GDM1 (cell line): ENCODE data around the gene PLEKHA5.
"Not testable (repeated sequence)": the region's sequence is repeated elsewhere in the genome, so short reads cannot be mapped to it uniquely, and the experiment has no call there.

Source experiments
- DNase-seq: peaks from one replicate; lab custom pipeline; 2025; lab: John Stamatoyannopoulos, UW

PLEKHA5 gene

GRCh38 chr12:19203539-19204506 is 74.3 kb downstream of the PLEKHA5 start:
- DNase-seq: no peak

DNA sequence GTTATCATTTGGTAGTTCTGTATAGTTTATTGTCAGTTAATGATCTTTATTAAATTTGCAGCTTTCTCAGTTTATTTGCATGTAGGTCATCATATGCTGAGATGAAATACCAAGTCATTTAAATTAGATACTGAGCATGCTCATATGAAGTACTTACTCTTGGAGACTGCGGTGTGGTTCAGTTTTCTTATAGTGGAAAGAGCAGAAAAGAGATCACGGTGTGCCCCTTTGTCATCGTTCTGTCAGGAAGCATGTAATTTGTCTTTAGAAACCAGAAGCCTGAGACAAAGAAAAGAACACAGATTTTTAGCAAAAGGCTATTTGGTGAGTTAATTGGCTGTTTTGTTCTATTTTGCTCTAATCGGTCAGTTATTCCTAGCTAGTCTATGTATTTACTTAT is 75.6 kb downstream of the PLEKHA5 start:
- no peak for DNase-seq

DNA sequence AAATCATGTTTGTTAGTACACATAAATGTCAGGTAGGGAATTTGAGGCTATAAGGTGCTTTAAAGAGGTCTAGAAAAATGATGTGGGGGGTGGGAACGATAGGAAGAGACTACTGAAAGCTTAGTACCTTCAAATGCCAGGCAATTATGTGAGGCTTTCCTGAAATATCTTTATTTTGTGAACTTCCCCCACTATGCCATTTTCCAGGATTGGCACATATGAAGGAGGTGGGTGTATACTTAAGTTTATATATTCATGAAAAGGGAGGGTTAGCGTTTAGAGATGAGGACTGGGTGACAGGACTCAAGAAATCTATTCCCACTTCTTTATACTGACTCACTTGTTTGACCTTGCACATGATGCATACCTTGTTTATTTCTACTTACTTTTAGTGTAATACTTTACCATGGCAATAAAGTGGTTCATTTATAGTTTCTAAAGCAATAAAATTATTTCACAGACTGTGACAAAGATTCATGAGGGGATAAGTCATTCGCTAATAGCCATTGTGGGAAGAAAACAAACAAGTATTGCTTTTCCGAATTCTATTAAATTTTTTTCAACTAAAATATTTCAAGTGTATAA is 77.1 kb downstream of the PLEKHA5 start:
- DNase-seq: no peak

GRCh38 chr12:19208456-19208855 is 78.9 kb downstream of the PLEKHA5 start:
- DNase-seq: no peak

DNA sequence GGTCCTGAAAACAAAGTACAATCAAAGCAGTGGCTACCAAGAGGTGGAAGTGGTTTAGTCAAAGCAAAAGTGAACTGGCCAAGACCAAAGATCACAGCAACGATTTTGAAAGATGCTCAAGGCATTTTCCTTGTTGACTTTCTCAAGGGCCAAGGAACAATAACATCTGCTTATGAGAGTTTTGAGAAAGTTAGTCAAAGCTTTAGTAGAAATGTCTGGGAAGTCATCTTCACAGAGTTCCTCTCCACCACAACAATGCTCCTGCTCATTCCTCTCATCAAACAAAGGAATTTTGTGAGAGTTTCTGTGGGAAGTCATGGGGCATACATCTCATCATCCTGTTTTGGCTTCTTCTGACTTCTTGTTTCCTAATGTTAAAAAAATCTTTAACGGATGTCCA is 80.1 kb downstream of the PLEKHA5 start:
- DNase-seq: no peak

DNA sequence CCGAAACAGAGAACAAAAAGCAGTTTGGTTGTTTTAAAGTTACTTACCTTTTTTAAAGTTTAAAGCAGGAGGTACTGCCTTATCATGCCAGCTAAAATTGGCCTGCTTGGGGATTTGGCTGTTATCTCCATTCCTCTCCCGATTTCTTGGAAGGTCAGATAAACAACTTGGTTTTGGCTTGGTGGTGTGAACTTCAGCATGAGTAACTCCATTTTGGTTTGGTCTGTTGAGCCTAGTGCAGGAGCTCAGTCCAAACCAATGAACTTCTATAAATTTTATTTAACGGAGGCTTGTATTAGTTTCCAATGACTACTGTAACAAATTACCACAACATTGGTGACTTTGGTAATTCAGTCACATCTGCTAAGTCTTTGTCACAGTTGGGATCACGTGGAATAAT is 82.3 kb downstream of the PLEKHA5 start:
- no peak for DNase-seq

- no peak for DNase-seq
These were observed 82.7 kb downstream of the PLEKHA5 start for GRCh38 chr12:19212245-19212644.

DNA sequence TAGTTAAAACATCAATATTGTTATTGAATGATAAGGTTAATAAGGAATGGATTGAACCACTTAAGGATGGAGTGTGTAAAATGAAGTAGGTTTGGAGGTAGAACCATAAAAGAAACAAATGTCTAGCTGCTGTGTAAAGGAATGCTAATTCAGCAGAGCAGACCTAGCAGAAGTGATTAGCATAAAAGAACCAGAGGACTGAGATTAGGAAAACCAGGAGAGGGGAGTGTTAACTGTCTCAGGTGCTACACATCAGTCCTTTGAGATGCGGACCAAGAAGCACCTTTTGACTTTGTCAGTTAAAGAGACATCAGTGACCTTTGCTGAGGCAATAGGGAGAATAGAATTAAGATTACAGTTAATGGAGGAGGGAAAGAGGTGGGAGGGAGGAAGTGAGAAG is 84.5 kb downstream of the PLEKHA5 start:
- no peak for DNase-seq

GRCh38 chr12:19215115-19215514 is 85.6 kb downstream of the PLEKHA5 start:
- DNase-seq: no peak

DNA sequence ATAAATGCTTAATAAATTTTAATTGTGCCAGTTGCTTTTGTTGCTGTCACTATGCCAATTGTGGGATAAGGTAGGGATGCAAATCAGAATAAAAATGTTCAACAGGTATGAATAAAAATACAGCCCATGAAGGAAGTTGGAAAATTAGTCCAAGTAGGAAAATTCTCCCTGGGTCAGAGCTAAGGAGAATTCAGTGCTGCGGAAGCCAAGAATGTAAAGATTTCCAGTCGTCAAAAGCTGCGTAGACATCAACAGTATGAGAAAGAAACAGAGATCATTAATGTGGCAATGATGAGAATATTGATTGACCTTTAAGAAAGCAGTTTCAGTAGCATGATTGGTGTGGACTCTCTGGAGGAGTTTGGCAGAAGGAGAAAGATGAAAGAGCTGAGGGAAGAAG is 87.9 kb downstream of the PLEKHA5 start:
- no peak for DNase-seq

DNA sequence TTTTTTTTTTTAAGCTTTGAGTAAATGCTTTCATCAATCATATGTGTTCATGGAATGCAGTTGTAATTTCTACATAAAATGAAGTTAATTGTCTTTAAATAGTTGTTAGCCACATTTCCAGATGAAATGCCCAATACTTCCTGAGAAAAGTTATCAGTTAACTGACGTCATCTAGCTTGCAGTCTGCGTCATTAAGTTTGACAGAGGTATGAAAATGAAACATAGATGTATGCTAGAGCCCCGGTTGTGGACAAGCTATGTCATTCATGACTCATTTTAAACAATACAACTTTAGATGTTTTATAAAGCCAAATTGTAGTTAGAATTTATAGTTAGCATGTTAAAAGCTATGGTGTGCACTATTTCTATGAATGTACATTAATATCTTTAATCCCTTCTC is 90.7 kb downstream of the PLEKHA5 start:
- DNase-seq: no peak

DNA sequence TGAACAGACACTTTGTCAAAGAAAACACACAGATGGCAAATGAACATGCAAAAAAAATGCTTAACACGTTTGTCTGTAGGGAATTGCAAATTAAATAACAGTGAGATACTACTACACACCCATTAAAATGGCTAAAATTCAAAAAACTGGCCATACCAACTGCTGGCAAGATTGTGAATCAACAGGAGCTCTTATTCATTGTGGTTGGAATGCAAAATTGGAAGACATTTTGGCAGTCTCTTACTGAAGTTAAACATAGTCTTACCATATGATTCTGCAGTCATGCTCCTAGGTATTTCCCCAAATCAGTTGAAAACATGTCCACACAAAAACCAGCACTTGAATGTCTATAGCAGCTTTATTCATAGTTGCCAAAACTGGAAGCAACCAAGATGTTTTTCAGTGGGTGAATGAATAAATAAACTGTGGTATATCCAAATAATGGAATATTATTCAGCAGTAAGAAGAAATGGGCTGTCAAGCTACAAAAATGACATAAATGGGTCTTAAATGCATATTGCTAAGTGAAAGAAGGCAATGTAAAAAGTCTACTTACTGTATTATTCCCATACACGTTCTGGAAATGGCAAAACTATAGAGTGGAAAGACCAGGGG is 91.4 kb downstream of the PLEKHA5 start:
- no peak for DNase-seq

DNA sequence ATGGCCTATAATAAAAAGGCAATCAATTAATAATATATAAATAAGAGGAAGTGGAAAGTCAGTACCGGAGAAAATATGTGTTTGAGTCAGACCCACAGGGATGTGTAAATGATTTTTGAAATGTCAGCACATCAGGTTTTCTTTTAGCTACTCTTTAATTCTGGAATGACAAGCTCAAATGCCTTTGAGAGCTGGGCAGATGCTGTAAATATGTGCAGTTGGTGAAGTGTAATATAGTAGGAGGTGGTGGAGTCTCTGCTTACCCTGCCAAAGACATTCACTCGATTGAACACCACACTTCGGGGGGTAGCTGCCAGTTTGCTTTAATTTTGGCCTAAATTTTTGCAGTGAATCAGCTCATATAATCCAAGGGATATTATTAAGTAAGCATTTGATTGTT is 93.0 kb downstream of the PLEKHA5 start:
- no peak for DNase-seq

GRCh38 chr12:19223018-19223417 is 93.5 kb downstream of the PLEKHA5 start:
- no peak for DNase-seq

DNA sequence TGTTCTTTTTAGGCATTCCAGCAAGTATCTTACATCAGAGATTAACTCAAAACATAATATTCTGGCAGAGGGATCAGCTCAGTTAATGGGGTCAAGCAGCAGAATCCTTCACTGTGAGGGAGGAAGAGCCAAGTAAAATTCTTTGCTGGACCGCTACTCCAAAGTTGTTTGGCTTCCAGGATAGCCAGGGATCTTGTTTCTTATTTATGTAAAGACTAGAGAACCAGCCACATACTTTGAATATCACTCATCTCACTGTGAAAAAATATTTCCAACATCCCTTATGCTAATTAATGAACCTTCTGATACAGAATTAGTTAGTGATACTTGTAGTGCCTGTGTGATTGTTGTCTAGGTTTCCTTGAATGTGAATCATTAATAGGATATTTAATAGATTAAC is 94.2 kb downstream of the PLEKHA5 start:
- no peak for DNase-seq

GRCh38 chr12:19224746-19225145 is 95.2 kb downstream of the PLEKHA5 start:
- no peak for DNase-seq

DNA sequence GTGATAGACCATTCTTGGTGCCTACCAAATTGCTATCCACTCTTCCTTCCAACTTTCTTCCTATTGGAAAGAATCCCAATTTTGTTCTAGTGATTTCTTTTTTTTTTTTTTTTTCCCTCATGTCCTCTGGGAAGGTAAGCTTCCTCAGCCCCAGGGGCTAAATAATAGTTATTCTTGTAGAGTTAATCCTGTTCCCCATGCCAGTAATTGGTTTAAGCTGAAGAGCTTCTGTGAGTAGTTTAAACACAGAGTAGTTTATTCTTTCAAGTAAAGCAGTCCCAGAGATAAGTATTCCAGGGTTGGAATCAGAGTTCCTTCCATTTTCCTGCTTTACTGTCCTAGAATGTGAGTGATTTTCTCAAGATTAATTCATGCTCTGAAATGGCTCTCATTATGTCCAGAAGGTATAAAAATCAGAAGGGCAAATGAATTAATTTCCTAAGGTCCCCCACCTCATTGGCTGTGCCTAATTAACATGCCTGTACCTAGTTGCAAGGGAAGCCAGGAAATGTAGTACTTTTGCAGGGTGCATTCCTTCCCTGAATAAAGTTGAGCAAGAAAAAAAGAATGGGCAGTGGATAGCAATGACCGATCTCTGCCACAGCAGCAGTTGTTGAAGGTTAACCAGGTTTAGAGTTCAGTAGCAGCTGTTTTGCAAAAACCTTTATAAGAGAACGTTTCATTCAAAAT is 97.8 kb downstream of the PLEKHA5 start:
- no peak for DNase-seq

- no peak for DNase-seq
These were observed 98.3 kb downstream of the PLEKHA5 start for GRCh38 chr12:19227880-19228210.

GRCh38 chr12:19229021-19229420 is 99.5 kb downstream of the PLEKHA5 start:
- not testable (repeated sequence) for DNase-seq

GRCh38 chr12:19230299-19230866 is 100.8 kb downstream of the PLEKHA5 start:
- no peak for DNase-seq

- DNase-seq: no peak
These were observed 101.4 kb downstream of the PLEKHA5 start for GRCh38 chr12:19230896-19231295.

DNA sequence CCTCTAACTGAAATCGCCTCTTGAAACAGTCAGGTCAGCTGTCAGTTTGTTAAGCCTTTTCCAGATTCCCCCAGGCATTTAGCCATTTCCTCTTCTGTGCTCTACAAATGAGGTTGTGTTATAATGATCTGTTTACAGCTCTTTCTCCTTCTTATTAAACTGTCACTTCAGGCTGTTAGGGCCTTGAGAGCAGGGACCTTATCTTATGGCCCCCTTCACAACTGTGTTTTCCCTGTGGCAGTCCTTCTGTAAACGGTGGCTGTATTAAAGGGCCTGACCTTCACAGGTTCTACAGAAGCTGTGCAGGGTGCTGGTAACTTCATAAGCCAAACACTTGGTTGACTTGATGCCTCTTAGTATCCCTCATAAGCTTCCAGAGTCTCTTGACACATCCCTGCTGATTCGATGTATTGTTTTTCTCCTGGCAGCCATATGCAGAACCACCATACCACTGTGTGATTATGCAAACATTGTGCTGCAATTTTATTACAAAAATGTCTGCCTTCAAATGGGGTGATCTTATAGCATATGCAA is 104.7 kb downstream of the PLEKHA5 start:
- no peak for DNase-seq
